SK-N-SH (cell line): ENCODE data around the gene NDOR1. TPM values are rescaled to one million over a fixed set of nuclear protein-coding genes. Genes with fewer than 3 reads are reported as not detected.

Source experiments
- CTCF ChIA-PET: fragments of 300-600, 350-600 bp; formaldehyde crosslinking; extraction: SDS; loops from one replicate; lab custom pipeline; 2021; lab: Yijun Ruan, JAX
- POLR2A ChIA-PET: fragments of 350-600 bp; sonication (Branson Sonifier 250); formaldehyde crosslinking; extraction: SDS; loops from one replicate; lab custom pipeline; 2020; ENCODE audit warnings: antibody characterized with exemption, inconsistent platforms; lab: Yijun Ruan, JAX
- DNase-seq: peaks from one replicate; pipeline ENCODE4 v3.0.0; 2012
- H2AFZ ChIP-seq: fragments of 200-600 bp; sonication (generic); 2 replicates; pipeline ENCODE4 v1.8.1; 2016; ENCODE audit warnings: antibody characterized with exemption, mild to moderate bottlenecking, low read depth
- H3F3A ChIP-seq: fragments of 200-600 bp; sonication (generic); replicated peaks from 2 replicates; pipeline ENCODE3; 2016; ENCODE audit warnings: antibody characterized with exemption, mild to moderate bottlenecking; ENCODE audit not compliant: insufficient read depth
- H3K27ac ChIP-seq, 2 experiments: fragments of 200-500 bp in 1 of 2; fragments of 200-600 bp in 1 of 2; sonication (Bioruptor generic) in 1 of 2; sonication (generic), shearing (Covaris generic) in 1 of 2; 2 replicates each; pipeline versions ENCODE4 v1.5.1 to v1.6.1; 2014 to 2016; ENCODE audit warnings: low read depth in 2 of 2, inconsistent platforms in 1 of 2, low read length in 1 of 2, mild to moderate bottlenecking in 1 of 2, mixed read lengths in 1 of 2
- H3K27me3 ChIP-seq: fragments of 200-600 bp; sonication (generic), shearing (Covaris generic); 2 replicates; pipeline ENCODE4 v1.6.1; 2016; ENCODE audit warnings: mixed run types; ENCODE audit not compliant: insufficient read depth
- H3K36me3 ChIP-seq, 2 experiments: fragments of 200-500 bp in 1 of 2; fragments of 200-600 bp in 1 of 2; sonication (Bioruptor generic) in 1 of 2; sonication (generic) in 1 of 2; replicated peaks in 1 of 2; 2 replicates each; pipeline versions ENCODE3 to v1.5.1; 2014 to 2016; ENCODE audit warnings: low read length in 1 of 2, mild to moderate bottlenecking in 1 of 2; ENCODE audit not compliant: insufficient read depth in 2 of 2, control insufficient read depth in 1 of 2
- H3K4me1 ChIP-seq, 2 experiments: fragments of 200-500 bp in 1 of 2; fragments of 200-600 bp in 1 of 2; sonication (Bioruptor generic) in 1 of 2; sonication (generic), shearing (Covaris generic) in 1 of 2; 2 replicates each; pipeline versions ENCODE4 v1.5.1 to v1.6.1; 2014 to 2016; ENCODE audit warnings: low read depth in 1 of 2, low read length in 1 of 2, mixed run types in 1 of 2; ENCODE audit not compliant: insufficient read depth in 2 of 2, control insufficient read depth in 1 of 2
- H3K4me2 ChIP-seq: fragments of 200-600 bp; sonication (generic), shearing (Covaris generic); 2 replicates; pipeline ENCODE4 v1.6.1; 2017; ENCODE audit warnings: mixed run types
- H3K4me3 ChIP-seq, 2 experiments: fragments of 200-500 bp in 1 of 2; fragments of 200-600 bp in 1 of 2; sonication (Bioruptor generic) in 1 of 2; sonication (generic), shearing (Covaris generic) in 1 of 2; 2 replicates each; pipeline versions ENCODE4 v1.5.1 to v1.8.1; 2014 to 2016; ENCODE audit warnings: low read depth in 2 of 2, inconsistent platforms in 1 of 2, low read length in 1 of 2, mild to moderate bottlenecking in 1 of 2, mixed read lengths in 1 of 2, moderate library complexity in 1 of 2
- H3K79me2 ChIP-seq: fragments of 200-600 bp; sonication (generic); 2 replicates; pipeline ENCODE4 v1.8.1; 2017; ENCODE audit warnings: mild to moderate bottlenecking; ENCODE audit not compliant: insufficient read depth
- H3K9ac ChIP-seq: fragments of 200-600 bp; sonication (generic); 2 replicates; pipeline ENCODE4 v1.6.1; 2017; ENCODE audit warnings: mixed run types
- H3K9me2 ChIP-seq: fragments of 200-600 bp; sonication (generic); 2 replicates; pipeline ENCODE4 v1.6.1; 2017; ENCODE audit warnings: mixed run types
- H3K9me3 ChIP-seq: fragments of 200-600 bp; sonication (generic); 2 replicates; pipeline ENCODE4 v1.6.1; 2017; ENCODE audit warnings: mixed run types, mild to moderate bottlenecking, moderate library complexity
- H4K20me1 ChIP-seq: fragments of 200-600 bp; sonication (generic); 2 replicates; pipeline ENCODE4 v1.6.1; 2017; ENCODE audit warnings: mild to moderate bottlenecking, mixed run types; ENCODE audit not compliant: insufficient read depth
- CHD2 ChIP-seq: fragments of 150-350 bp; IDR thresholded peaks from 2 replicates; pipeline ENCODE4 v1.6.1; 2018; ENCODE audit warnings: low read length; ENCODE audit not compliant: partially characterized antibody
- ELF1 ChIP-seq: IDR thresholded peaks from 2 replicates; pipeline ENCODE4 v1.4.0; 2012
- EZH2phosphoT487 ChIP-seq: fragments of 200-600 bp; sonication (generic); IDR thresholded peaks from 2 replicates; pipeline ENCODE4 v1.6.1; 2017; ENCODE audit warnings: low read depth, mixed run types, mild to moderate bottlenecking, antibody characterized with exemption, moderate library complexity, borderline replicate concordance
- FOSL2 ChIP-seq: IDR thresholded peaks from 2 replicates; pipeline ENCODE4 v1.4.0; 2012; ENCODE audit warnings: low read depth, mild to moderate bottlenecking, moderate library complexity, borderline replicate concordance
- FOXM1 ChIP-seq: IDR thresholded peaks from 2 replicates; pipeline ENCODE4 v1.4.0; 2012; ENCODE audit warnings: low read depth, mild to moderate bottlenecking
- MEF2A ChIP-seq: IDR thresholded peaks from 2 replicates; pipeline ENCODE4 v1.4.0; 2012; ENCODE audit warnings: low read depth, borderline replicate concordance
- POLR2AphosphoS5 ChIP-seq: IDR thresholded peaks from 2 replicates; pipeline ENCODE4 v1.6.1; 2012; ENCODE audit warnings: low read depth, low read length
- RFX5 ChIP-seq: IDR thresholded peaks from 2 replicates; pipeline ENCODE4 v1.6.1; 2012; ENCODE audit warnings: mild to moderate bottlenecking, improper control_type of control experiment, low read length
- SIN3A ChIP-seq: IDR thresholded peaks from 2 replicates; pipeline ENCODE4 v1.6.1; 2012; ENCODE audit warnings: low read depth, mild to moderate bottlenecking, low read length, moderate library complexity, borderline replicate concordance
- SMC3 ChIP-seq: IDR thresholded peaks from 2 replicates; pipeline ENCODE4 v1.6.1; 2012; ENCODE audit warnings: low read depth, low read length, improper control_type of control experiment
- USF1 ChIP-seq: IDR thresholded peaks from 2 replicates; pipeline ENCODE4 v1.4.0; 2012; ENCODE audit warnings: low read depth, borderline replicate concordance
- YY1 ChIP-seq: IDR thresholded peaks from 2 replicates; pipeline ENCODE4 v1.4.0; 2012; ENCODE audit warnings: low read depth, mild to moderate bottlenecking
- ZBTB33 ChIP-seq: IDR thresholded peaks from 2 replicates; pipeline ENCODE4 v1.4.0; 2012; ENCODE audit warnings: low read depth, borderline replicate concordance
- WGBS: methylation state at CpG from one replicate; pipeline ENCODE4 v1.1.6; 2017; ENCODE audit warnings: low lambda C conversion rate; 5-methylcytosine and 5-hydroxymethylcytosine counted together
- polyA plus RNA-seq, 3 experiments: library from polyadenylated mRNA; depleted of rRNA; stranded (reverse); fragments of >200 nt; gene quantifications; 2 replicates each; pipeline ENCODE4 v1.2.3, GENCODE V29; 2012
- TF ChIP-seq, protein P1 (sequence below): fragments of 200-600 bp; sonication (generic); IDR thresholded peaks from 2 replicates; pipeline ENCODE4 v1.6.1; 2017; ENCODE audit warnings: antibody characterized with exemption, mild to moderate bottlenecking, moderate library complexity
- TF ChIP-seq, protein P2 (sequence below): IDR thresholded peaks from 2 replicates; pipeline ENCODE4; 2012

Gene NDOR1
- polyA plus RNA-seq, 1 of the 3 experiments (the other 2 are of a cell fraction) = 8.6 TPM

DNA sequence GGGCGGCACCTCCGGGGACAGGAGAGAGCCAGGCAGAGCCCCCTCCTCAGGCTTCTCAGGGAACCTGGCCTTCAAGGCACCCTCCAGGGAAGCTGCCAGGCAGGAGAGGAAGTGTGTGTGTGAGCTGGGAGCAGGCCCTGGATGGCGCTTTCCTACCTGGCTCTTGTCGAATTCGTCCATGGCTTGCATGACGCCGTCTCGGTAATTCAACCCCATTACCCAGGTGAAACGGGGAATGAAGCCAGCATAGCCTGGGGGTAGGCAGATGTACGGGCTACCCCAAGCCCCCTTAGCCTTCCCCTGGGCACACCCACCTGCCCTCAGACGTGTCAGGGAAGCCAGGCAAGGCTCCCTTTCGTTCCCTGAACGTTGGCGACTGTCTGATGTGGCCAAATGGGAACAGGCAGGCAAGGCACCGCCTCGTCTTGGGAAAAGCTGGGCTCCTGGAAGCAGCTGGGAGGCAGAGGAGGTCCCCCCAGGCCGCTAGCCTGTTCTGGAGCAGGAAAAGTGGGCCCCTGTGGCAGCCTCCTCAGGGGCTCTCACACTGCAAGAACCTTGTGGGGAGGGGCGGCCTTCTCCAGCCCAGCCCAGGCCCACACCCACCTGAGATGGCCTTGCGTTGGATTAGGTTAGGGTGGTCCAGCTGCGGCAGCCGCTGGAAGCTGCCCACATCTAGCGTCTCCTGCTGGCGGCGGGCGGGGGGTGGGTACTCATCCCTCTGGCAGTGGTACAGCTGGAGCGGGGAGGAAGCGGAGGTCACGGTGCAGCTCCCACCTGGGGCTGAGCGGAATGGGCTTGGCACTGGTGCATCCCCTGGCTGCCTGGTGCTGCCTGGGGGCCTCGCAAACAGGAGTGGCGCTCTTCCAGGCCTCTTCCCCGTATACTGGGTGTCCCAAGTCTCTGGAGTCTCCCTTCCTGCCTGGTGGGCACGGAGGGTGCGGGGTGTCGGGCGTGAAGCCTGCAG, 39.3 kb downstream of the NDOR1 start:
- POLR2A ChIA-PET = interaction anchor here (1.0 to 6.4 kb wide), 2 partner anchors 9 to 11 kb away, joined by 3 to 83 read pairs; partner anchors contain the start of gene NELFB
- no peak for DNase-seq

DNA sequence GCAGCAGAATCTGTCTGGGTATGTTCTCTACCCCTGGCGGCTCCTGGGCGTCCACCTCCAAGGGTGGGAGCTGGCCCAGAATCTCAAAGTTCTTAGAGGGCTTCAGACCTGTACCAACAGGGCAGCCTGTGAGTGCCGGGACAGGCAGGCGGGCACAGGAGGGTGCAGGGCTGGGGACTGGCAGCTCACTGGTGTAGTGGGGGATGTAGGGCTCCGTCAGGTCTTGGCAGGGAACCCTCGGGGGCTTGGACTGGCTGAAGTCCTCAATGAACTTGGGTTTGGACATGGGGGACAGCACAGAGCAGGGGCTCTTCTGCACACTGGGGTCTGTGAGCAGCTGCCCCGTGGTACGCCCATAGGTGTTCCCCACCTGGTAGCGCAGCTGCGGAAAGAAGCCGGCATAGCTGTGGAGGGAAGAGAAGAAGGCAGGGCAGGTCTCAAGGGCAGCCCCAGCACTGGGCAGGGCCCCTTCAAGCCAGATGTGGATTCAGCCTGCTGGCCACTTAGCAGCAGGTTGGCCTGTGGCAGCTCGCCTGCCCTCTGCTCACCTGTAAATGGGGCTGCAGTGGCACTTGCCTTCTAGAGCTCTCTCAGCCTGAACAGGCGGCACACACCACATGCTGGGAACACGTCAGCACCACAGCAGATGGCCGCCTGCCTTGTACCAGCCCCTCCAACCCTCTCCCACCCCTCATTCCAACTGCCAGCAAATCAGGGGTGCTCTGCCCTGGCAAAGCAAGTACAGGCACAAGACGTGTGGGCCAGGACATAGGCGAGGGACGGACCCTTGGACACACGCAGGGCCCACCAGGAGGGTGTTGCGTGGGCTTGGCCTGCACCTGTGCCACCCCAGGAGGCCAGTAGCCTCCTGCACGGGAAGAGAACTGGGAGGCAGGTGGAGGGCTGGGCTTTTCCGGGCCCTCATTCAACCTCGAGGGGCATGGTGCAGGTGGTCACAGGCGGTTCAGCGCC, 40.2 kb downstream of the NDOR1 start:
- no peaks in the 10 kb centered on the region for H3K9me3 ChIP-seq
- no peak overlapping the region for H2AFZ ChIP-seq
- no peaks in the 10 kb centered on the region for H3K9me2 ChIP-seq
- no peak for DNase-seq
- H3F3A ChIP-seq = peaks cover 9% of the 10 kb centered on the region
- no peak overlapping the region for H3K9ac ChIP-seq
- H3K4me2 ChIP-seq = no peak overlapping the region
- no peaks in the 10 kb centered on the region for H3K27me3 ChIP-seq
- peaks cover 13 to 20% of the 10 kb centered on the region in 2 experiments for H3K36me3 ChIP-seq
- peaks cover 29% of the 10 kb centered on the region for H4K20me1 ChIP-seq
- WGBS = 85% methylated on average over 8 of the region's 25 CpGs
- H3K4me1 ChIP-seq = peaks cover 8 to 20% of the 10 kb centered on the region in 2 experiments; a peak in 1 of 4 replicates
- H3K79me2 ChIP-seq = peaks cover 28% of the 10 kb centered on the region
- TF ChIP-seq SIN3A (no peak), SMC3 (no peak), MEF2A (no peak), POLR2AphosphoS5 (no peak), FOSL2 (no peak), YY1 (no peak), ZBTB33 (no peak), CHD2 (no peak), RFX5 (no peak), FOXM1 (no peak), EZH2phosphoT487 (no peak), USF1 (no peak), ELF1 (no peak)
- TF ChIP-seq, protein P1, sequence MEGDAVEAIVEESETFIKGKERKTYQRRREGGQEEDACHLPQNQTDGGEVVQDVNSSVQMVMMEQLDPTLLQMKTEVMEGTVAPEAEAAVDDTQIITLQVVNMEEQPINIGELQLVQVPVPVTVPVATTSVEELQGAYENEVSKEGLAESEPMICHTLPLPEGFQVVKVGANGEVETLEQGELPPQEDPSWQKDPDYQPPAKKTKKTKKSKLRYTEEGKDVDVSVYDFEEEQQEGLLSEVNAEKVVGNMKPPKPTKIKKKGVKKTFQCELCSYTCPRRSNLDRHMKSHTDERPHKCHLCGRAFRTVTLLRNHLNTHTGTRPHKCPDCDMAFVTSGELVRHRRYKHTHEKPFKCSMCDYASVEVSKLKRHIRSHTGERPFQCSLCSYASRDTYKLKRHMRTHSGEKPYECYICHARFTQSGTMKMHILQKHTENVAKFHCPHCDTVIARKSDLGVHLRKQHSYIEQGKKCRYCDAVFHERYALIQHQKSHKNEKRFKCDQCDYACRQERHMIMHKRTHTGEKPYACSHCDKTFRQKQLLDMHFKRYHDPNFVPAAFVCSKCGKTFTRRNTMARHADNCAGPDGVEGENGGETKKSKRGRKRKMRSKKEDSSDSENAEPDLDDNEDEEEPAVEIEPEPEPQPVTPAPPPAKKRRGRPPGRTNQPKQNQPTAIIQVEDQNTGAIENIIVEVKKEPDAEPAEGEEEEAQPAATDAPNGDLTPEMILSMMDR = no peak
- no peak overlapping the region for H3K27ac ChIP-seq
- H3K4me3 ChIP-seq = no peak overlapping the region
- CTCF ChIA-PET = interaction anchor here (1.8 to 8.2 kb wide), 2 partner anchors 8 to 18 kb away, joined by 8 to 38 read pairs; partner anchors contain the start of gene RNF224
- POLR2A ChIA-PET = interaction anchor here (0.8 to 1.0 kb wide), 2 partner anchors 8 to 9 kb away, joined by 3 to 4 read pairs; partner anchors contain the start of gene NELFB

More for the DNA sequence above, 39.3 kb downstream of the NDOR1 start:
- H3K27ac ChIP-seq = no peak overlapping the region
- no peak overlapping the region for H3K4me2 ChIP-seq
- H3K4me1 ChIP-seq = peaks cover 8 to 15% of the 10 kb centered on the region in 2 experiments; a peak in 1 of 4 replicates
- H3F3A ChIP-seq = peaks cover 12% of the 10 kb centered on the region
- H3K9ac ChIP-seq = no peak overlapping the region
- no peaks in the 10 kb centered on the region for H3K9me2 ChIP-seq
- no peaks in the 10 kb centered on the region for H3K27me3 ChIP-seq
- no peak for TF ChIP-seq POLR2AphosphoS5
- TF ChIP-seq, protein P2, sequence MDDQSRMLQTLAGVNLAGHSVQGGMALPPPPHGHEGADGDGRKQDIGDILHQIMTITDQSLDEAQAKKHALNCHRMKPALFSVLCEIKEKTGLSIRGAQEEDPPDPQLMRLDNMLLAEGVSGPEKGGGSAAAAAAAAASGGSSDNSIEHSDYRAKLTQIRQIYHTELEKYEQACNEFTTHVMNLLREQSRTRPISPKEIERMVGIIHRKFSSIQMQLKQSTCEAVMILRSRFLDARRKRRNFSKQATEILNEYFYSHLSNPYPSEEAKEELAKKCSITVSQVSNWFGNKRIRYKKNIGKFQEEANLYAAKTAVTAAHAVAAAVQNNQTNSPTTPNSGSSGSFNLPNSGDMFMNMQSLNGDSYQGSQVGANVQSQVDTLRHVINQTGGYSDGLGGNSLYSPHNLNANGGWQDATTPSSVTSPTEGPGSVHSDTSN = peak; percentile 30
- TF ChIP-seq, all 33 proteins: peak for 1
- WGBS = 88% methylated on average over 16 of the region's 36 CpGs
- no peak overlapping the region for H3K4me3 ChIP-seq
- CTCF ChIA-PET = interaction anchor here (1.0 to 8.2 kb wide), 4 partner anchors 7 to 17 kb away, joined by 4 to 38 read pairs (median 7); partner anchors contain the start of gene RNF224
- H3K36me3 ChIP-seq = peaks cover 13 to 20% of the 10 kb centered on the region in 2 experiments
- peaks cover 28% of the 10 kb centered on the region for H3K79me2 ChIP-seq
- H4K20me1 ChIP-seq = peaks cover 29% of the 10 kb centered on the region
- no peaks in the 10 kb centered on the region for H3K9me3 ChIP-seq
- no peak overlapping the region for H2AFZ ChIP-seq
